Natural killer cell (primary cell): ENCODE data around the gene PNLIP. TPM values are rescaled to one million over a fixed set of nuclear protein-coding genes. Genes with fewer than 3 reads are reported as not detected.

Experiments used
- ATAC-seq, 3 donors: fragments of 150-1000 bp in 2 of 3; fragments of 200-7000 bp in 1 of 3; cut with Tn5 transposase; 1 replicate in 1 of 3; 2 replicates in 2 of 3; pipeline ENCODE4 v1.10.0; 2021; ENCODE audit warnings: mild to moderate bottlenecking in 2 of 3, moderate library complexity in 2 of 3
- DNase-seq, 2 donors: peaks; one replicate each; pipeline versions ENCODE4 v3.0.0 to v3.0.0-alpha.2; 2013 to 2021; ENCODE audit warnings: mixed read lengths in 1 of 2
- H3K27ac ChIP-seq: one replicate; pipeline ENCODE4 v1.5.1; 2013; ENCODE audit warnings: mild to moderate bottlenecking, low read length
- H3K27me3 ChIP-seq: one replicate; pipeline ENCODE4 v1.6.1; 2013; ENCODE audit warnings: low read length; ENCODE audit not compliant: control insufficient read depth, insufficient read depth
- H3K36me3 ChIP-seq: one replicate; pipeline ENCODE4 v1.6.1; 2013; ENCODE audit warnings: low read length; ENCODE audit not compliant: control insufficient read depth, insufficient read depth
- H3K4me1 ChIP-seq: one replicate; pipeline ENCODE4 v1.6.1; 2013; ENCODE audit warnings: low read length; ENCODE audit not compliant: control insufficient read depth, insufficient read depth
- H3K4me3 ChIP-seq: one replicate; pipeline ENCODE4 v1.5.1; 2013; ENCODE audit warnings: low read length
- H3K9me3 ChIP-seq: one replicate; pipeline ENCODE4 v1.6.1; 2013; ENCODE audit warnings: low read length; ENCODE audit not compliant: control insufficient read depth, insufficient read depth
- H3K27ac Mint-ChIP-seq, 2 donors: one replicate each; pipeline ENCODE4 v1.8.0; 2022; ENCODE audit warnings: mild to moderate bottlenecking in 2 of 2, mixed read lengths in 2 of 2, moderate library complexity in 1 of 2
- H3K27me3 Mint-ChIP-seq, 2 donors: one replicate each; pipeline ENCODE4 v1.8.0; 2022; ENCODE audit warnings: low read depth in 2 of 2, mixed read lengths in 2 of 2
- H3K36me3 Mint-ChIP-seq: one replicate; pipeline ENCODE4 v1.8.0; 2022; ENCODE audit warnings: mixed read lengths
- H3K4me1 Mint-ChIP-seq, 2 donors: one replicate each; pipeline ENCODE4 v1.8.0; 2022; ENCODE audit warnings: mixed read lengths in 2 of 2
- H3K4me3 Mint-ChIP-seq: one replicate; pipeline ENCODE4 v1.8.0; 2022; ENCODE audit warnings: mild to moderate bottlenecking, moderate library complexity, mixed read lengths
- H3K9me3 Mint-ChIP-seq, 2 donors: one replicate each; pipeline ENCODE4 v1.8.0; 2022; ENCODE audit warnings: mixed read lengths in 2 of 2
- WGBS: methylation state at CpG from one replicate; pipeline ENCODE4 v1.1.7; 2013; ENCODE audit warnings: missing lambda C conversion rate; ENCODE audit not compliant: insufficient coverage; 5-methylcytosine and 5-hydroxymethylcytosine counted together
- intact Hi-C: fragments of 100-400 bp; cut with micrococcal nuclease; formaldehyde crosslinking; loops from one replicate; pipeline ENCODE4 v1.14.2; 2022
- total RNA-seq, 4 donors: library from RNA; stranded (reverse); fragments of 120-200 nt in 1 of 4; gene quantifications; one replicate each; pipeline versions ENCODE4 v1.2.3 to v1.2.4, GENCODE V29; 2013 to 2022
- TF ChIP-seq, protein P1 (sequence below): fragments of 200-600 bp; IDR thresholded peaks from one replicate; pipeline ENCODE4 v1.8.0; 2022; ENCODE audit warnings: antibody characterized with exemption

The PNLIP gene
- total RNA-seq, 3 donors from 2014 or later (not counting 1 experiment from before 2014, with no cell fraction given), result not detected

DNA sequence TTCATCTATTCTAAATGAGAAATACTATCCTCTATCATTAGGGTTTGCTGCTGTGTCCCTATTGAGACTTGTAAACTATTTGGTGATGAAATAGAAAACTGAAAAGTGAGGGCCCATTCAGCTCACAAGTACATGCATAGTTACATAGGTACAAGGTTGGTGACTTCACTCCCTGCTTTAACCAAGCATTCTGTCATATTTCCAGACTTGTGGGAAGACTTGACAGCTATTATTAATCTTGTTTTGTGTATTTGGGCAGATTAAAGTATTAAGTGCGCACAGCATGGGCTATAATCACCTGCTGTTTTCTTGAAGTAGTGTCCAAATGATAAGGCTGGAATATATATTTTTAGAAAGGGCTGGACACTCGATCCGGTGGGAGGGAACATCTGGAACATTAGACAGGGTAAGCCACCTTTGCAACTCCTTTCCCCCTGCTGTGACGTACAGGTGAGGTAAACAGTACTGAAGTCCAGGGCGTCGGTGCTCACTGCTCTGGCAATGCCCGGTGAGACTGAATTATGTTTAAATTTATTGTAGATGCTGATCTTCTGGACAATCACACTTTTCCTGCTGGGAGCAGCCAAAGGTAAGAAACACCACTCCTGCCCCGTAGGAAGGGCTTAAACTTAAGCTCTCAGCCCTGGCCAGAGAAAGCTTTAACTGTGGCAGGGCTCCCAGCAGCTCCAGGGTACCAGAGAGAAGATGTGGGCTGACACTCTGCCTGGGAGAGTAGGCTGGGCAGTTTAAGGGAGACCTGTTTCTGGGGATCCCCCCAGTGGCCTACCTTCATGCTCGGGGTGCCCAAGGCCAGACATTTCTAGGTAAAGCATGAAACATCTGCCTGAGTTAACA, 45.1 kb downstream of the PNLIP start, which contains the start of gene PNLIPRP1:
Gene PNLIPRP1, plus strand, starts transcription at position 370 of the 855 bp plus-strand sequence. Its CDS starts 171 bp downstream, at position 541.
- H3K27me3 Mint-ChIP-seq, result peaks cover 0 to 2% of the 10 kb centered on the region in 2 donors
- H3K4me1 ChIP-seq, result no peaks in the 10 kb centered on the region
- H3K9me3 ChIP-seq, result no peaks in the 10 kb centered on the region
- no peak for DNase-seq
- no peaks in the 10 kb centered on the region for H3K4me1 Mint-ChIP-seq
- no peak within 1 kb of the TSS for H3K4me3 Mint-ChIP-seq
- WGBS, result 88% methylated on average over 9 of the region's 9 CpGs
- H3K27ac Mint-ChIP-seq, result no peak within 1 kb of the TSS
- no peak within 1 kb of the TSS for H3K4me3 ChIP-seq
- intact Hi-C loops, result no loop called here
- no peak within 1 kb of the TSS for H3K27ac ChIP-seq
- ATAC-seq, result no peak
- TF ChIP-seq, protein P1, sequence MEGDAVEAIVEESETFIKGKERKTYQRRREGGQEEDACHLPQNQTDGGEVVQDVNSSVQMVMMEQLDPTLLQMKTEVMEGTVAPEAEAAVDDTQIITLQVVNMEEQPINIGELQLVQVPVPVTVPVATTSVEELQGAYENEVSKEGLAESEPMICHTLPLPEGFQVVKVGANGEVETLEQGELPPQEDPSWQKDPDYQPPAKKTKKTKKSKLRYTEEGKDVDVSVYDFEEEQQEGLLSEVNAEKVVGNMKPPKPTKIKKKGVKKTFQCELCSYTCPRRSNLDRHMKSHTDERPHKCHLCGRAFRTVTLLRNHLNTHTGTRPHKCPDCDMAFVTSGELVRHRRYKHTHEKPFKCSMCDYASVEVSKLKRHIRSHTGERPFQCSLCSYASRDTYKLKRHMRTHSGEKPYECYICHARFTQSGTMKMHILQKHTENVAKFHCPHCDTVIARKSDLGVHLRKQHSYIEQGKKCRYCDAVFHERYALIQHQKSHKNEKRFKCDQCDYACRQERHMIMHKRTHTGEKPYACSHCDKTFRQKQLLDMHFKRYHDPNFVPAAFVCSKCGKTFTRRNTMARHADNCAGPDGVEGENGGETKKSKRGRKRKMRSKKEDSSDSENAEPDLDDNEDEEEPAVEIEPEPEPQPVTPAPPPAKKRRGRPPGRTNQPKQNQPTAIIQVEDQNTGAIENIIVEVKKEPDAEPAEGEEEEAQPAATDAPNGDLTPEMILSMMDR, result no peak
- H3K9me3 Mint-ChIP-seq, result peaks cover 3 to 5% of the 10 kb centered on the region in 2 donors
- no peaks in the 10 kb centered on the region for H3K36me3 ChIP-seq
- H3K36me3 Mint-ChIP-seq, result no peaks in the 10 kb centered on the region
- H3K27me3 ChIP-seq, result no peaks in the 10 kb centered on the region

DNA sequence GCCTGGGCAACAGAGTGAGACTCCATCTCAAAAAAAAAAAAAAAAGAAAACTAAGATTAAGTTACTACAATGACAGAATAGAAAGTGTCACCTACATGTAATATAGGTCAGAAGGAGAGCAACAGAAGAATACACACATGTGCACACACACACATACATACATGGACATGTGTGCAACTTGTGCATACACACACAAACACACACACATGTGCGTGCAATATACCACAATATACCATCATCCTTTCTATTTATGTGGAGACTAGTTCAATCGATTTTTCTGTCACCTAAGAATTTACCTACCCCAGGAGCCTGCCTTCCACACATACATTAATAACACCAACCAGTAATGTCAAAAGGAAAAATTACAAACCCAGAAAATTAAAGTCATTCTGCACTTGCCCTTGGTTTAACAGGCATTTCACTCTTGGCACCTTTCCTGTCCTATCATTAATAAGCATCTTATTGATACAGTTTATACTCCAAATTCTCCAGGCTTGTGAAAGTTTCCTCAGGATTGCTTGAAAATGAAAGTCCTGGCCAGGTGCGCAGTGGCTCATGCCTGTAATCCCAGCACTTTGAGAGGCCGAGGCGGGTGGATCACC, 47.5 kb downstream of the PNLIP start:
- H3K9me3 ChIP-seq, result no peaks in the 10 kb centered on the region
- TF ChIP-seq, protein P1, result no peak
- Mint-ChIP-seq H3K4me3 (no peak overlapping the region), H3K36me3 (no peaks in the 10 kb centered on the region), H3K9me3 (peaks cover 0 to 2% of the 10 kb centered on the region in 2 donors), H3K4me1 (no peaks in the 10 kb centered on the region), H3K27me3 (no peaks in the 10 kb centered on the region), H3K27ac (no peak overlapping the region)
- intact Hi-C loops, result no loop called here
- ATAC-seq (no peak), DNase-seq (no peak)
- WGBS, result 81% methylated on average over 5 of the region's 5 CpGs
- no peaks in the 10 kb centered on the region for H3K36me3 ChIP-seq
- no peaks in the 10 kb centered on the region for H3K27me3 ChIP-seq
- H3K27ac ChIP-seq, result no peak overlapping the region
- H3K4me1 ChIP-seq, result no peaks in the 10 kb centered on the region
- H3K4me3 ChIP-seq, result no peak overlapping the region

DNA sequence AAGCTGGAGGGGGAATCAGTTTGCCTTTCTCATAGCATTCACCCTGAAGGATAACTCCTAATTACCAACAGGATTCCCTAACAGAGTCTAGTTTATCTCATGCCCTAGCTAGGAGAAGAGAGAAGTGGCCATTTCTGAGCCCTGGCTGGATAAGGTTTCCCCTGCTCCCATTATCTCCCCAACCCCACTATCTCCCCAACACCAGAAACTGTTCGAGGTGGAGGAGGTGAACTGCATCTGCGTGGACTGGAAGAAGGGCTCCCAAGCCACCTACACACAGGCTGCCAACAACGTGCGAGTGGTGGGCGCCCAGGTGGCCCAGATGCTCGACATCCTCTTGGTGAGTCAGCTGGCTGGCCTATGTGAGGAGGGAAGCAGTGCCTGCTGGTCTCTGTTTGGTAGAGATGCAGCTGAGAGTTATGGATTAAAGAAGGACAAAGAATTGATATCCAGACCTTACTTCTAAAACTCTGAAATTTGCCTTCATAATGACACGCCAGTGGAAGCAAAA, 48.8 kb downstream of the PNLIP start:
- no peaks in the 10 kb centered on the region for H3K27me3 Mint-ChIP-seq
- ATAC-seq (no peak), DNase-seq (no peak)
- no peak overlapping the region for H3K4me3 ChIP-seq
- TF ChIP-seq, protein P1, result no peak
- no peaks in the 10 kb centered on the region for H3K36me3 Mint-ChIP-seq
- H3K4me1 Mint-ChIP-seq, result no peaks in the 10 kb centered on the region
- no peaks in the 10 kb centered on the region for H3K9me3 ChIP-seq
- H3K4me3 Mint-ChIP-seq, result no peak overlapping the region
- H3K27ac ChIP-seq, result no peak overlapping the region
- 89% methylated on average over 6 of the region's 7 CpGs for WGBS
- H3K9me3 Mint-ChIP-seq, result peaks cover 0 to 2% of the 10 kb centered on the region in 2 donors
- no peaks in the 10 kb centered on the region for H3K36me3 ChIP-seq
- H3K27me3 ChIP-seq, result no peaks in the 10 kb centered on the region
- H3K4me1 ChIP-seq, result no peaks in the 10 kb centered on the region
- intact Hi-C loops, result no loop called here
- H3K27ac Mint-ChIP-seq, result no peak overlapping the region
